HG03159 (cell line): ENCODE data around the gene LUZP1.

Experiments
- ATAC-seq: cut with Tn5 transposase; IDR thresholded peaks from one replicate; pipeline ENCODE4 v1.9.1; 2021; ENCODE audit warnings: mild to moderate bottlenecking, moderate library complexity; ENCODE audit not compliant: unreplicated experiment

LUZP1 gene

DNA sequence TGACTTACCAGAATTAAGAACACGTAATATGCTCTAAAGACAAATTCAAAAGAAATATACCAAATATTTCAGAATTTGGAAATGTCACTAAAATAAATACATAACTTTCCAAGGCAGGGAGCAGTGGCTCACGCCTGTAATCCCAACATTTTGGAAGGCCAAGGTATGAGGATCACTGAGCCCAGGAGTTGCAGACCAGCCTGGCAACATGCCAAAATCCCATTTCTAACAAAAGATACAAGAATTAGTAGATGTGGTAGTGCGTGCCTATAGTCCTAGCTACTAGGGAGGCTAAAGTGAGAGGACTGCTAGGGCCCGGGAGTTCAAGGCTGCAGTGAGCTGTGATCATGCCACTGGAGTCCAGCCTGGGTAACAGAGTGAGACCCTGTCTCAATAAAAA is 11.7 kb downstream of the LUZP1 start:
- no peak for ATAC-seq

DNA sequence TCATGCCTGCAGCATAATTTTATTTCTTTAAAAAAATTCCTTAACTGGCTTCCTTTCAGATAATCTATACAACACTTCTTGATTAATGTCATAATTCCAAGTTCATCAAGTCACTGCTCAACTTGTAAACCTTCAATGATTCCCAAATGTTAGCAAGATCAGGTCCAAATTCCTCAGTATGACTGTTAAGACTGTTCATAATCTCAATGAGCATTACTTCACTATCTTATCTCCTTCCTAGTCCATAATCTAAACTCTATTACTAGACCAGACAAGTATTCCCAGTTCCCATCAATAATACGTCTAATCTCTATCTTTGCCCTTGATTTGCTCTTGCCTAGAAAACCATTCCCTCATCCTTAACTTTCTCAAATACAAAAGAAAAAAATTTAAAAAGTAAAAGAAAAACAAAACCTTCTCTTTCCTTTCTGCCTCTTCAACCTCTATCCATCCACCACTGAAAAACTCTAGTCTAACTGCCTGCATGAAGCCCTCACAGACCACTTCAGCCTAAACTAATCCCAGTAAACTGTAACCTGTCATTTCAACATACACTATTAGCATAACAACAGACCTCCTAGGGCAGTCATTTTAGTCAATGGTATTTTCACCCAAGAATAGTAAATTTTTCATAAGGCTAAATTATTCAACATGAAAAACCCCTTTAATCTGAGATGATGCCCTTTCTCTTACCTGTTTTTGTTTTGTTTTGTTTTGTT is 15.5 kb downstream of the LUZP1 start:
- ATAC-seq = no peak

DNA sequence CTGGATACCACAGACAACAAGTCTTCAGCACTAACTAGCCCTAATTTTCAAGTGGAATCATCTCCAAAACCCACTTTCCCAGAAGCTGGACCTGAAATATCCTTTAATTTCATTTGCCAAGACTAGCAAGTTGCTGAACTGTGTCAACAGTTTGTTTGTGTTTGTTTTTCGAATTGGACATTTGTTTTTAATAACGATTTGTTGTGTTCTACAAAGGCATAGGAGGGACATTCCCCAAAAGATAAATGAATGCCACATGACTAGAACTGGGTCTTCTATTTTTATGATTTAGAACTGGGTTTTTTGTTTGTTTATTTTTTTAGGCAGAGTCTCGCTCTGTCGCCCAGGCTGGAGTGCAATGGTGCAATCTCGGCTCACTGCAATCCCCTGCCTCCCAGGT is 17.9 kb downstream of the LUZP1 start:
- no peak for ATAC-seq

DNA sequence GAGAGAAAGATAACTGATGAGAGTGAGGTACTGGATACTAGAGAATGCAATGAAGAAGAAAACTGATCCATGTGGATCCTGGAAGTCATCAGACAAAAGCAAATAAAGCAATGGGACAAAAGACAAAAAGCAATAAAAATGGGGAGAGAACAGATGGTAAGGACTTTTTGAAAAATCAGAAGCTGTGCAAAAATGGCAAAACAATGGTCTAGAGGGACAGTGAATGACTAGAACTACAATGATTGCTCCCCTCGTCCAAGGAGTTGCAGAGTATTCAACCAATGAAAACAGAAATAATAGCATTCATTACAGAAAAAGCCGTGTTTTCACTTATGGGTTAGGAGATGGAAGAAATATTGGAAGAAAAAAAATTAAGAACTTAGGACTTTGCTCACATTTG is 18.5 kb downstream of the LUZP1 start:
- ATAC-seq = no peak

DNA sequence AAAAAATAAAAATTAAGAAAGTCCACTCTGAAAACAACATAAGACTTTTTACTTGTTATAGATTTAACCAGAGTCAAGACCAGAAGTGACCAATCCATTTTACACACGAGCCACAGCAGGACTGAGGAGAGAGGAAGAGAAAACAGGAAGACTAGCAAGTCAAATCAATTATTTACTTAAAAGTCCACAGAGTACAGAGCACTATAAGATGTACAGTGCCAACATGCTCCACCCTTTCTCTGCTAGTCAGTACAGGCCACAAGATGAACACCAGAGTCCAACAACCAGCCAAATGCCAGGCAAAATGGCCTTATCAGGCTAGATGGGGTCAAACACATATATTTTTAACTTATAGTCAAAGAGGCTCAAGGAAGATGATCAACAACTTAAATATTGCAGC is 19.5 kb downstream of the LUZP1 start:
- ATAC-seq = no peak

DNA sequence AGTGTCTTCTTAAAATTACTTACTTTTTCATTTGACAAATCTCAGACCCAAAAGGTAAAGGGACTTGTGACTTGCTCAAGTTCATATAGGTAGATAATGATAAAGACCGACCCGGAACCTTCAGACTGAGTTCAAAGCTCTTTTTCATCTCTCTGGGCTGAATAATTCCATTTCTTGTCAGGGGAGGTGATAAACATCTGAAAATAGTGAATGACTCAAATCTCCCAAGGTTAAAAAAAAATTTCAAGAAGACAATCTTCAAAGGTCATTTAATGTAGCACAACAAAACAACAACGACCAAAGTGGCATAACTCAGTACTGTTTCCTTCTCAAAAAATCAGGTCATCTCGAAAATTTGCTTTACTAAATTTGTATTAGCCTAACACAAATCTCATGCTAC is 20.6 kb downstream of the LUZP1 start:
- no peak for ATAC-seq

DNA sequence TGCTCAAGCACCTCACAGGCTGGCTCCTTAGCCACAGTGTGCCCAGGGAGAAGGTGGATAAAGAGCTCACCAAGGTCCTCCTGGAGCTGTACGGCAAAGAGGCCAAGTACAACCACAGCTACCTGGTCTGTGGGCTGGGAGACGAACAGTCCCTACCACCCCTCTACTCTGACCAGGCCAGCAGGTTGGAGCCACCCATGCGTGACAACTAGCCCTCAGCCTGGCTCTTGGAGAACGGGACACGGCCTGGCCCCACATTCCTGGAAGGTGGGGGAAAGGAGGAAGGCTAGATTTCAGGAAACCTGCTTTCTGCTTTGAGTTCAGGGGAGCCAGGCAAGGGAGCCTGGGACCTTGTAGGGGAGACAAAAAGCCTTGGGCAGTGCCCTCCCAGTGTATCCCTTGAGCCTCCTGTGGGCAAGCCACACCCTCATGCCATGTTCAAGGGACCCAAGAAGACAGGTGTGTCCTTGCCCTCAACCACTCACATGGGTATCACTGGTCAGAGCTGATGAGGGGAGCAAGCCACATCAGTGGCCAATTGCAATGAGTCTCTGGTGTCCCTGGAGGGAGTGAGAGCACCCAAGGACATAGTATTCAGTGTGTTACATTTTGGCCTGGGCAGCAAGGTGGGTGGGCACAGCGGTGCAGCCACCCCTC is 27.6 kb downstream of the LUZP1 start:
- no peak for ATAC-seq

DNA sequence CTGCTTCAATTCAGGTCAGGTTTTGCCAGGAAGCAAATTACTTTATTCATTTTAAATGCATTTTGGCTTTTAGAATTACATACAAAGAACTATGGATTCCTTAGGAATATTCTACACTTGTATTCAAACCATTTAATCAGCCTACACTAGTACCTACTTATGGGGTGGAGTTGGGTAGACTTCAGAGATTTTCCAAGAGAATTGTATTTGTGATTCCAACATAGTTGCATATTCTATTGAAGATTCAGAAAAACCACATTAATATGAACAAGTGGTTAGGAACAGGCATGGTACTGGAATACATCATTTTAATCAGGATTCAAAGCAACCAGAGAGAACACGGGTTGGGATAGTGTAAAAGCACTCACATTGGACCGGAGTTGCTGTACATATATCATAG is 33.4 kb downstream of the LUZP1 start:
- ATAC-seq = no peak

DNA sequence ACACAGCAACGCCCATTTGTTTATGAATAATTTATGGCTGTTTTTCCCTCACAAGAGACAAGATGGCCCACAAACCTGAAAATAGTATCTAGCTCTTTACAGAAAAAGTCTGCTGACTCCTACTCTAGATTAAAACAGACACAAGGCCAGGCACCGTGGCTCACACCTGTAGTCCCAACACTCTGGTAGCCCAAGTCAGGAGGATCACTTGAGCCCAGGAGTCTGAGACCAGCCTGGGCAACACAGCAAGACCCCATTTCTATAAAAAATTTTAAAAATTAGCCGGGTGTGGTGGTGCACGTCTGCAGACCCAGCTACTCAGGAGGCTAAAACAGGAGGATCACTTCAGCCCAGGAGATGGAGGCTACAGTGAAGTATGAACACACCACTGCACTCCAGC is 34.6 kb downstream of the LUZP1 start:
- ATAC-seq = no peak

DNA sequence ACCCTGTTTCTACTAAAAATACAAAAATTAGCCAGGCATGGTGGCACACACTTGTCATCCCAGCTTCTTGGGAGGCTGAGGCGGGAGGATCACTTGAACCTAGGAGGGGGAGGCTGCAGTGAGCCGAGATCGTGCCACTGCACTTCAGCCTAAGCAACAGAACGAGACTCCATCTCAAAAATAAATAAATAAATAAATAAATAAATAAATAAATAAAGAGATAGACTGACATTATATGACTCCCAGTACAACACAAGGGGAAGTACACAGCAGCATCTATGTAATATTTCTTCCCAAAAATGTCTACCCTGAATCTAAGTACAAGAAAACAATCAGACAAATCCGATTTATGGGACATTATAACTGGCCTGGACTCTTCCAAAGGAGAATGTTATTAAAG is 35.1 kb downstream of the LUZP1 start:
- no peak for ATAC-seq

DNA sequence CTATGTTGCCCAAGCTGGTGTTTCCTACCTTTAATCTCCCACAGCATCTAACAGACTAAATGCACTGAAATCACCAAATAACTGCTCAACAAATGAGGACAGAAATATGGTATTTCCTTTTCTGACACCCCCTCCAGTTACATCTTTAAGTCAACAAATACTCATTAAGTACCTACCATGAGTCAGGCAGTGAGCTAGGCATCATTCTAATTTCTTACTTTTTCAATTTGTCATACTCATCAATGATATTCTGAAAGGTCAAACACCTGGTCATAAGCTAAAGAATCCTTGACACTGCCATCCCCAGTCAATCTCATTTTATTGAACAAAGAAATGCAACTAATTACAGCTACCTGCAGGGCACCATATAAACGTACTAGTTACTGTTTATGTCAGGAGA is 36.6 kb downstream of the LUZP1 start:
- no peak for ATAC-seq

DNA sequence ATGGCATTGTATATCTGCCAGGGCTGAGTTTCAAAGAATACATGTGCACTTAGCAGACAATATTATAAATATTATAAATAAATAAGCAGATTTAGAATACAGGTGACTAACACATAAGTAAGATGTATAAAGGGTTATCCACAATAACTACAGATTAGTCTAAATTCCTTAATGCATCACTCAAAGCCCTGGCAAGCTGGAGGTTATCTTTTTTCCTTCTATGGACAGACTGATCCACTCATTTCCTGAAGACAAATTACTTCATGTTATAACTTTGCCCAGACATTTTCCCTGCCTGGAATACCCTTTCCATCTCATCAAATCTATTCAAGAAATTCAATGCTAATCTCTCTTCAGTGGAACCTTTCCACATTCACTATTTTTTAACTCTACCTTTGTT is 38.8 kb downstream of the LUZP1 start:
- no peak for ATAC-seq

DNA sequence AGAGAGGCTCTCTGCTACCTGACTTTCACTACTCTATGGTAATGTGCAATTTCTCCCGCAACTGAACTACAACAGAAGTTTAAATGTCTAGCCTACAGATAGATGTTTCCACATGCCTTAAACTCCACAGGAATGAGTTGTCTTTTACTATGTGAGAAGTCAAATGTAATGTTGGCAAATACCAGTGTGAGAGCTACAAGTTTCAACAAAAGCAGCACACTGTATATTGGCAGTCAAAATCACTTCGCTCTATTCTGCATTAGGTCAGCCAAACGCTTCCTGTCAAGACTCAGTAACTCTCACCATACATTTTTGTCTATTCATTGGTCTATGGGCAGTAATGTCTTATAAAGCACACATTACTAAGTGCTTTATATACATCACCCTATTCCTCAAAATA is 41.9 kb downstream of the LUZP1 start:
- no peak for ATAC-seq

DNA sequence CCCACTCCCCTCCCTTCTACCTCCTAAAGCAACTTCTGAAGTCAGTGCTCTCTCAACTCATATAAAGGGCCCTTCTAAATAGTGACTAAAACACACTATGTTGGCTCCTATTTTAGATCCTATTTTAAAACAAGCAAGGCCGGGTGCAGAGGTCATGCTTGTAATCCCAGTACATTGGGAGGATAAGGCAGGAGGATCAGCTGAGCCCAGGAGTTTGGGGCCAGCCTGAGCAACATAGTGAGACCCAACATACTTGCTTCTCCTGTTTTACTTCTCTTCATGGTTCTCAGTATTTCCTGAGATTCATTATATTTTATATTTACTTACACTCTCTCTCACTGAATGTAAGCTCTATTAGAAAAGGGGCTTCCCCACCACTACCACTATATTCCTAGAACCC is 42.5 kb downstream of the LUZP1 start:
- no peak for ATAC-seq

DNA sequence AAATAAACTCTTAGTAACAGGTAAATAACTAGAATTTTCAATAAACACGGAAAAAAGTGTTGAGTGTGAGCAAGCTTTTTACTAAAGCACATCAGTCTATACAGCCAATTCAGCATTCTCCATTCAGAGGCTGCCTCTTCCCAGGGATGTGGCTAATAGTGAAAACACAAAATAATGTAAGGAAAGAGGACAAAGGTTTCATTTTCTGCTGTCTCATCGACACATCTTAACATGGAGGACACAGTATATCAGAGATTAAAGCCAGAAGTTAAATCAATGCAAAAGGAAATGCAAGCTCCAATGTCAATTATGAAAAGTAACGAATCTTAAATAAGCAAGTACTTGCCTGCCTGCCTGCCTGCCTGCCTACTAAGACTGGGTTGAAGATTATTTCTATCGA is 43.2 kb downstream of the LUZP1 start:
- no peak for ATAC-seq

DNA sequence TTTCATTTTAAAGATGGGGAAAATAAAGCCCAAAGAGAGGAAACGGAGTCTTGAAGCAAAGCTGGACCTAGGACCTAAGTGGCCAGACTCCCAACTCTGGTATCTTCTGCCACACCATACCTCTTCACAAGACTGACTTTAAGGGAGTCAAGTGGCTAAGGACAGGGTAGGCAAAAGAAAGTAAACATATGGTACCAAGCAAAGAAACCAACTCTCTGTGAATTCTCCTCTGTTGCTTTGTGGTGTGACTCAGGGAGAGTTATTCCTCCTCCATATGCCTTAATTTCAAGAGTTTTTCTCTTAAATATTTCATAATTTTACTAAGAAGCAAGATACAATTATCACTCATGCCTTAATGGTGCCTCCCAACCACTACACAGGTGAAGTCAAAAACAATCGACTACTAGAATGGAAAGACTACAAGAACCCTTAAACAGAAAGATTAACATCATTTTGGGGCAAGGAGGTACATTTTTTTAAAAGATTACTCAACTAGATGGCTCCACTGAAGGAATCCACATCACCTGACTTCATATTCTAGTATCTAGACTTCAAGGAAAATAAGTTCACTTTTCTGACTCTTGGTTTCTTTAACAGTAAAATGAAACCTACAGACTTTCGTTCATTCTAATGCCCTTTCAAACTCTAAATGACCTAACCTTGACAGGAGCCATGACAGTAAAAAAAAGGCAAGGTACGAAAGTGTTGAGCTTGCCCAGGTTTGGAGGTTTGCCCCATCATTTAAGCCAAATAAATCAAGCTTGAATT is 44.2 kb downstream of the LUZP1 start:
- ATAC-seq = no peak

DNA sequence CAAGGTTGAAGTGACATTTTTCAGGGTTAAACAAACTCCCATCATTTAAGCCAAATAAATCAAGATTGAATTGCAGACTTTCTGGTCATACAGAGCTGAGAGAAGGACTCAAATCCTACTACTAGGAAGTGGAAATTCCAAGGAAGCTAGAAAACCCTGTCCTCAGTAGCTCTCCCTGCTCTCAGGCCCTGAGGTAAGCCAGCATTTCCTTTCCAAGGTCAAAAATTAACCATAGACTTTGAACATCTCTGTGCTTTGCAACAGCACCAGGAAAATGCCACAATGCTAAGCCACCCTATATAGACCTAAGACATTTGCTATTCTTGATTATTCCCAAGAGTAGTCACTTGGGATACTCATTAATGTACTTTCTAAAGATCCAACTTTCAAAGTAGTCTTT is 45.1 kb downstream of the LUZP1 start:
- ATAC-seq = no peak

DNA sequence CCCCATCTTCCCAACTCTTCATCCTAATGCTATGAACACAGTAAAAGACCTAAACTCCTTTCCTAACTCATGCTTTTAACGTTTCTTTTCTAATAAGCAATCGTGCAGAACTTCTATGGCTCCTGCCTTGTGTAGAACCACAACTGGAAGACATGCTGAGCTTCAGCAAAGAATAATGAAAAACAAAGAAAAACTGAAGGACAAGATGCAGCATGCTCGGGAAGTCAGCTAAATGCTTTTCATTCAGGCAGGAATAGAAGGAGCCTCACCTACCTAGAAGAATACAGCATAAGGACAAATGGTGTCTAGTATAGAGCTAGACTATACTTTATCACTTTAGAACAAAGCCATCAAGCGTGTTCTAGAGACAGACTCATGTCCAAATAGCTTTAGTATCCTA is 45.9 kb downstream of the LUZP1 start:
- no peak for ATAC-seq

DNA sequence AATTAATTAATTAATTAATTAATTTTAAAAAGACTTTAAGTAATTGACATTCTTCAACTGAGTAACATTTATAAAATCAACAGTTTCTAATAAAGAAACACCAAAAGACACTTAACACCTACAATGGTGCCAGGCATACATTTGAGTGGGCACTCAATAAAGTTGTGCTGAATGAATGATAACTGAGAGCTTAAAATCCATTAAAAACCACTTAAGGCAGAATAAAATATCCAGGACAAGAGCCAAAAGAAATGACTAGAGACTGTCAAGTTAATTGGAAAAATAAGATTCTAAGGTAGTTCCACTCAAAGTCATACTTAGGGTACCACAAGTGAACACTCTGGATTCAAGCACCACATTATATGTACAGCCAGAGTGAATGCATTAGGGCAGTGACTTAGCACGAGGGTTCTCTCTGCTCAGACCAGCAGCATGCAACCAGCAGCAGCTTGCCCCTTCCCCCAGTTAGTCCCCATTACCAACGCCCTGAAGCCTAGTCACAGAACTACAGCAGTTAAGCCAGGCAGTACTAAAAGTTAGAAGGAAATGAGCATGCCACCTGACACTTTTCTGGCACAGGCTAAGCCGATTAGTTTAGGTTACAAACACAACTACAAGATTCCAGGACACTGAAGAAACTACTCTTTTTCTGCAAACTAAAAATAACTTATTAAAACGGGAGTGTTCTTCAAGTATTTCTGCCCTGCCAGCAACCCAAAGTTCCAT is 46.5 kb downstream of the LUZP1 start:
- no peak for ATAC-seq

DNA sequence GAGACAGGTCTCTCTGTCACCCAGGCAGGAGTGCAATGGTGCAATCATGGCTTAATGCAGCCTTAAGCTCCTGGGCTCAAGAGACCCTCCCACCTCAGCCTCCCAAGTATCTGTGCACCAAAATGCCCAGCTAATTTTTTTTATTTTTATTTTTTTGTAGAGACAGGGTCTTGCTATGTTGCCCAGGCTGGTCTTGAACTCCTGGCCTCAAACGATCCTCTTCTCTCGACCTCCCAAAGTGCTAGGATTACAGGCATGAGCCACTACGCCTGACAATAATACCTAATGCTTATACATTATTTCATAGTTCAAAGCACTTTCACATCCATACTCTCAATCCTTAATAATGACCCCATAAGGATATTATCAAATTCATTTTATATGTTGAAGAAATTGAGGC is 48.3 kb downstream of the LUZP1 start:
- no peak for ATAC-seq

DNA sequence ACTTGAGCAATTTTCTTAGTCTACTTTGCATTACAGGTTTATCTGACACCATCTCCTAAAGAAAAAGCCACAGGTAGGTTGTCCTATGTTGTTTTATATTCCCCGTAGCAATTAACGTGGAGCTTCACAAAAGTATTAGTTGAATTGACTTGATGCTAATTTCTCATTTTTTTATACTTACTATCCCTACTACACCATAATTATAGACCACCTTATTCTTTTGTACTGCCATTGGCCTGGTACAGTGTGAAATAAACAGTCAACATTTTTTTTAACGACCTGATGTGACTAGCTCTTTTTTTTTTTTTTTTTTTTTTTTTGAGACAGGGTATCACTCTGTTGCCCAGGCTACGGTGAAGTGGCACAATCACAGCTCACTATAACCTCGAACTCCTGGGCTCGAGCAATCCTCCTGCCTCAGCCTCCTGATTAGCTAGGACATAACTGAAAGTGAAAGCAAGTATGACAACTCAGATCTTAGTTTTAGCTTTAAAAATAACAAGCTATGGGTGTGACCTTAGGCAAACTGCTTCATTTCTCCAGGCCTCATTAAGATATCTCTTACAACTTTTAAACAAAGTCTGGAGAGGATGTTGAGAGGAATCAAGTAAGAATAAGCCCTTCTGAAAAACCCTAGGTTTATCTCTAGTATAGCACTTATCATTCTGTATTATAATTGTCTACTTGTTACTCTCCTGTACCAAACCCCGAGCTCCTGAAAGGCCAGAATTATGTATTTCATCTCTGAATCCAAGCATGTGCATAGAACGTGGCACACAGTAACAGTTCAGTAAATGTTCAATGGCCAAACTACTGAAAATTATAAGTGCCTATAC is 49.5 kb downstream of the LUZP1 start:
- no peak for ATAC-seq
